IMR-90 (cell line): ENCODE measurements around the gene STMN3. TPM values are rescaled to one million over a fixed set of nuclear protein-coding genes. Genes with fewer than 3 reads are reported as not detected.

Source experiments
- ATAC-seq: fragments of 200-7000 bp; cut with Tn5 transposase; 2 replicates; pipeline ENCODE4 v1.9.1; 2020; ENCODE audit warnings: low read depth, mild to moderate bottlenecking, moderate library complexity
- BruUV-seq: library from RNA; stranded (reverse); fragments of 400-500 nt; replicated peaks from 2 replicates; lab custom pipeline; 2021; lab: Mats Ljungman, UMichigan
- CTCF ChIA-PET: fragments of 300-600 bp; formaldehyde crosslinking; extraction: SDS; loops from one replicate; lab custom pipeline; 2021; ENCODE audit warnings: antibody characterized with exemption; lab: Yijun Ruan, JAX
- POLR2A ChIA-PET: fragments of 300-600 bp; sonication (Branson Sonifier 250); formaldehyde crosslinking; loops from one replicate; lab custom pipeline; 2022; ENCODE audit warnings: antibody characterized with exemption; ENCODE audit not compliant: unreplicated experiment; lab: Charles Lee
- DNase-seq: peaks from one replicate; pipeline ENCODE4 v3.0.0; 2013
- H2AFZ ChIP-seq: replicated peaks from 2 replicates; pipeline ENCODE3; 2013; ENCODE audit warnings: low read length, mild to moderate bottlenecking; ENCODE audit not compliant: poor library complexity
- H2AK5ac ChIP-seq: 2 replicates; pipeline ENCODE4 v1.6.1; 2013; ENCODE audit warnings: low read depth, low read length, inconsistent platforms
- H2AK9ac ChIP-seq: replicated peaks from 2 replicates; pipeline ENCODE3; 2013; ENCODE audit warnings: mild to moderate bottlenecking, low read depth, low read length, moderate library complexity; ENCODE audit not compliant: poor library complexity
- H2BK120ac ChIP-seq: 2 replicates; pipeline ENCODE4 v1.6.1; 2013; ENCODE audit warnings: low read depth, low read length, inconsistent platforms
- H2BK15ac ChIP-seq: 3 replicates; pipeline ENCODE4 v1.6.1; 2013; ENCODE audit warnings: low read depth, low read length, inconsistent platforms
- H2BK20ac ChIP-seq: 2 replicates; pipeline ENCODE4 v1.6.1; 2013; ENCODE audit warnings: low read depth, mild to moderate bottlenecking, inconsistent platforms, low read length, moderate library complexity
- H2BK5ac ChIP-seq: 2 replicates; pipeline ENCODE4 v1.6.1; 2013; ENCODE audit warnings: mild to moderate bottlenecking, low read depth, low read length, inconsistent platforms; ENCODE audit not compliant: poor library complexity, severe bottlenecking
- H3K14ac ChIP-seq: replicated peaks from 2 replicates; pipeline ENCODE4 v1.6.1; 2013; ENCODE audit warnings: low read depth, low read length, inconsistent platforms
- H3K18ac ChIP-seq: 2 replicates; pipeline ENCODE4 v1.6.1; 2013; ENCODE audit warnings: low read depth, low read length, control low read depth
- H3K23ac ChIP-seq: 2 replicates; pipeline ENCODE4 v1.6.1; 2013; ENCODE audit warnings: low read depth, low read length, inconsistent platforms
- H3K27ac ChIP-seq: 2 replicates; pipeline ENCODE4 v1.5.1; 2013; ENCODE audit warnings: mild to moderate bottlenecking, control low read depth, low read length; ENCODE audit not compliant: insufficient read depth
- H3K27me3 ChIP-seq: 2 replicates; pipeline ENCODE4 v1.6.1; 2013; ENCODE audit warnings: low read length; ENCODE audit not compliant: control insufficient read depth, insufficient read depth
- H3K36me3 ChIP-seq: 2 replicates; pipeline ENCODE4 v1.6.1; 2013; ENCODE audit warnings: low read length, mixed read lengths; ENCODE audit not compliant: control insufficient read depth, insufficient read depth
- H3K4ac ChIP-seq: 2 replicates; pipeline ENCODE4 v1.6.1; 2013; ENCODE audit warnings: low read depth, low read length, inconsistent platforms
- H3K4me1 ChIP-seq: 2 replicates; pipeline ENCODE4 v1.6.1; 2013; ENCODE audit warnings: low read length, mixed read lengths; ENCODE audit not compliant: control insufficient read depth, insufficient read depth
- H3K4me2 ChIP-seq: 2 replicates; pipeline ENCODE4 v1.6.1; 2013; ENCODE audit warnings: low read depth, mild to moderate bottlenecking, control low read depth, low read length, moderate library complexity
- H3K4me3 ChIP-seq: 2 replicates; pipeline ENCODE4 v1.5.1; 2013; ENCODE audit warnings: low read depth, mild to moderate bottlenecking, control low read depth, low read length, moderate library complexity; ENCODE audit not compliant: insufficient read depth
- H3K56ac ChIP-seq: 2 replicates; pipeline ENCODE4 v1.6.1; 2013; ENCODE audit warnings: low read length, inconsistent platforms; ENCODE audit not compliant: insufficient read depth; ENCODE audit errors: extremely low read depth
- H3K79me1 ChIP-seq, 2 experiments: 2 replicates each; pipeline ENCODE4 v1.6.1; 2013; ENCODE audit warnings: low read length in 2 of 2, inconsistent platforms in 1 of 2, low read depth in 1 of 2
- H3K9ac ChIP-seq: 2 replicates; pipeline ENCODE4 v1.6.1; 2013; ENCODE audit warnings: low read depth, low read length, control low read depth
- H3K9me1 ChIP-seq: 2 replicates; pipeline ENCODE4 v1.6.1; 2013; ENCODE audit warnings: low read length, inconsistent platforms; ENCODE audit not compliant: insufficient read depth
- H3K9me3 ChIP-seq: 2 replicates; pipeline ENCODE4 v1.6.1; 2013; ENCODE audit warnings: low read length; ENCODE audit not compliant: control insufficient read depth, insufficient read depth
- H4K20me1 ChIP-seq: 2 replicates; pipeline ENCODE4 v1.6.1; 2013; ENCODE audit warnings: low read length, inconsistent platforms; ENCODE audit not compliant: insufficient read depth
- H4K5ac ChIP-seq: 2 replicates; pipeline ENCODE4 v1.6.1; 2013; ENCODE audit warnings: mild to moderate bottlenecking, low read depth, low read length, control low read depth
- H4K8ac ChIP-seq, 2 experiments: 2 replicates each; pipeline ENCODE4 v1.6.1; 2013; ENCODE audit warnings: low read depth in 2 of 2, low read length in 2 of 2, control low read depth in 1 of 2, inconsistent platforms in 1 of 2
- H4K91ac ChIP-seq: 2 replicates; pipeline ENCODE4 v1.6.1; 2013; ENCODE audit warnings: low read depth, low read length, inconsistent platforms; ENCODE audit not compliant: insufficient read depth
- BHLHE40 ChIP-seq: fragments of 150-350 bp; IDR thresholded peaks from 2 replicates; pipeline ENCODE4 v1.6.1; 2016; ENCODE audit warnings: mild to moderate bottlenecking, low read depth, low read length
- CEBPB ChIP-seq: IDR thresholded peaks from 2 replicates; pipeline ENCODE4 v1.6.1; 2012; ENCODE audit warnings: low read depth, low read length, improper control_type of control experiment
- ELK1 ChIP-seq: fragments of 150-350 bp; IDR thresholded peaks from 2 replicates; pipeline ENCODE4 v1.6.1; 2016; ENCODE audit warnings: low read depth, mild to moderate bottlenecking, low read length, moderate library complexity, borderline replicate concordance
- MXI1 ChIP-seq: IDR thresholded peaks from 2 replicates; pipeline ENCODE4 v1.6.1; 2012; ENCODE audit warnings: low read depth, mild to moderate bottlenecking, low read length, moderate library complexity, borderline replicate concordance
- RAD21 ChIP-seq: IDR thresholded peaks from 2 replicates; pipeline ENCODE4 v1.6.1; 2012; ENCODE audit warnings: low read length, improper control_type of control experiment
- WGBS, 2 experiments: methylation state at CpG; one replicate each; pipeline versions ENCODE4 v1.1.5 to v1.1.7; 2013; ENCODE audit warnings: missing lambda C conversion rate in 2 of 2; ENCODE audit not compliant: insufficient read length in 1 of 2; ENCODE audit errors: extremely low coverage in 2 of 2; 5-methylcytosine and 5-hydroxymethylcytosine counted together
- dilution Hi-C: fragments of 300-500 bp; cut with HindIII; formaldehyde crosslinking; loops from one replicate; pipeline ENCODE4 v1.14.3; 2018; ENCODE audit warnings: low sequenced_read_pairs; ENCODE audit not compliant: unreplicated experiment
- in situ Hi-C: fragments of 300-500 bp; cut with MboI; formaldehyde crosslinking; loops from 3 replicates; pipeline ENCODE4 v1.14.3; 2019; ENCODE audit warnings: low sequenced_read_pairs, inconsistent platforms, mixed read lengths
- intact Hi-C: fragments of 100-400 bp; cut with micrococcal nuclease; formaldehyde crosslinking; loops from 2 replicates; pipeline ENCODE4 v1.10.0; 2022
- polyA plus RNA-seq, 3 experiments: library from polyadenylated mRNA; depleted of rRNA; stranded (reverse); fragments of >200 nt; gene quantifications; 2 replicates each; pipeline ENCODE4 v1.2.3, GENCODE V29; 2012; ENCODE audit warnings: low replicate concordance in 1 of 3
- total RNA-seq: library from RNA; depleted of rRNA; stranded (reverse); fragments of >200 nt; gene quantifications from 2 replicates; pipeline ENCODE4 v1.2.3, GENCODE V29; 2012
- TF ChIP-seq, protein P1 (sequence below): fragments of 150-350 bp; IDR thresholded peaks from 2 replicates; pipeline ENCODE4 v1.6.1; 2017; ENCODE audit warnings: mild to moderate bottlenecking, antibody characterized with exemption, low read length, low read depth

The STMN3 gene
- total and polyA plus RNA-seq, 2 of the 4 experiments (the other 2 are of a cell fraction), result 20.3 to 62.3 TPM

DNA sequence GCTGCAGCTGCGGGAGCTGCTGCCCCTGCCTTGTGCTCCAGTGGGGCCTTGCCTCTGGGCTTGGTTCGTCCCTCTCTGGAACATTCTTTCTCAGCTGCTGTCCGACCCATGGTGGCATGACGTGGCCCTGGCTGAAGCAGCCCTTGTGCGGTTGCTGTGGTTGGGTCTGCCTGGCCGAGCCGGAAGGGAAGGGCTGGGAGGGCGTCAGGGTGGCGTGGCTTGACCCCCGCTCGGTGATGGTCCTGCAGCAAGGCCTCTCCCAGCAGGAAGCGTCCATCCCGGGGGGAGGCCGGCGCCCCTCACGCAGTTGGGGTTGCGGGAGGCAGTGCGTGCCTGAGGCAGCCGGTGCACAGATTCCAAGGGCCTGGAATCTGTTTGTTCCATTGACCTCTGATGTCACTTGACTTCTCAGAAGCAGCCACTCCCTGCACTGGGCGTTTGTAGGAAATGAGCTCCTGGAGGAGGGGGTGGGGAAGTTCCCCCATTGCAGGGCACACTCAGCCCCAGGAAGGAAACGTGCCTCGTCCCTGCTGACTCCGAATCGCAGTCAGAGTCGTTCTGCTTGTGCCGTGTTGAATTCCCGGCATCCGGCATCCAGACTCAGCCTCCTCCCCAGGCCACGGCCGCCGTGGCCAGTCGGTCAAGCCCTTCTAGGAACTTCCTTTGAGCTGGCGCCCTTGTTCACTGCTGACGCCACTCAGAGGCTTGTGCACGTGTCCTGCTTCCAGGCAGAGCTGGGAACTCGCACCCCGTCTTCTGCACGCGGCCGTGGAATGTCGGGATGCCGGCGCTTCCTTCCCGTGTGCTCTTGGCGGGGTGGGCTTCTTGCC lies 33.5 kb upstream of the STMN3 start:
- no TSS peak for BruUV-seq
- ATAC-seq (peak; percentile 24), DNase-seq (peak; percentile 80)
- peak overlapping the region; percentile 44 for H3K18ac ChIP-seq
- H2BK20ac ChIP-seq, result peak overlapping the region; percentile 82
- CTCF ChIA-PET, result no interaction called here
- intact Hi-C loops, result no loop called here
- H3K9me3 ChIP-seq, result no peaks in the 10 kb centered on the region
- peak overlapping the region; percentile 69 for H3K23ac ChIP-seq
- peak overlapping the region; percentile 95 for H2BK120ac ChIP-seq
- H3K9me1 ChIP-seq, result peaks cover 22% of the 10 kb centered on the region
- H2BK5ac ChIP-seq, result peak overlapping the region; percentile 96
- H3K56ac ChIP-seq, result peak overlapping the region; percentile 28; the same call in 1 of the 2 replicates
- peaks cover 27% of the 10 kb centered on the region for H3K4me1 ChIP-seq
- H2AK9ac ChIP-seq, result peak overlapping the region; percentile 90
- 51% methylated on average over 16 of the region's 45 CpGs; no CpG with 5 or more reads in 1 of the 2 experiments for WGBS, 2 experiments
- in situ Hi-C loops, result no loop called here
- H2AK5ac ChIP-seq, result peak overlapping the region; percentile 99
- H3K27me3 ChIP-seq, result no peaks in the 10 kb centered on the region
- POLR2A ChIA-PET, result no interaction called here
- H2AFZ ChIP-seq, result peak overlapping the region; percentile 92
- H3K9ac ChIP-seq, result 0 out of 2 replicates have a peak overlapping the region, but pooled peaks have one; percentile 7
- H4K5ac ChIP-seq, result peak overlapping the region; percentile 94
- 0 out of 2 replicates have a peak, but pooled peaks cover 3% of the 10 kb centered on the region for H3K36me3 ChIP-seq
- TF ChIP-seq CEBPB (peak; percentile 36; the same call in 1 of the 2 replicates), RAD21 (0 out of 2 replicates have a peak, but pooled peaks have one; percentile 3), ELK1 (no peak), BHLHE40 (peak; percentile 89), MXI1 (no peak)
- TF ChIP-seq, protein P1, sequence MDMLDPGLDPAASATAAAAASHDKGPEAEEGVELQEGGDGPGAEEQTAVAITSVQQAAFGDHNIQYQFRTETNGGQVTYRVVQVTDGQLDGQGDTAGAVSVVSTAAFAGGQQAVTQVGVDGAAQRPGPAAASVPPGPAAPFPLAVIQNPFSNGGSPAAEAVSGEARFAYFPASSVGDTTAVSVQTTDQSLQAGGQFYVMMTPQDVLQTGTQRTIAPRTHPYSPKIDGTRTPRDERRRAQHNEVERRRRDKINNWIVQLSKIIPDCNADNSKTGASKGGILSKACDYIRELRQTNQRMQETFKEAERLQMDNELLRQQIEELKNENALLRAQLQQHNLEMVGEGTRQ, result peak; percentile 57
- no peak overlapping the region for H3K4me3 ChIP-seq
- peaks cover 10 to 35% of the 10 kb centered on the region in 2 experiments; a peak in 3 of 4 replicates for H3K79me1 ChIP-seq
- peak overlapping the region; percentile 92 for H4K91ac ChIP-seq
- dilution Hi-C loops, result no loop called here
- no peaks in the 10 kb centered on the region for H4K20me1 ChIP-seq
- H3K4ac ChIP-seq, result peak overlapping the region; percentile 98
- peak overlapping the region; percentile 63 for H3K27ac ChIP-seq
- H3K14ac ChIP-seq, result peak overlapping the region; percentile 73
- H4K8ac ChIP-seq, result peak overlapping the region; percentile 83 to 98
- H3K4me2 ChIP-seq, result peak overlapping the region; percentile 6
- peak overlapping the region; percentile 83; the same call in 2 of the 3 replicates for H2BK15ac ChIP-seq
